GM12878 (cell line): ENCODE results near the gene CUTA. TPM values are rescaled to one million over a fixed set of nuclear protein-coding genes. Genes with fewer than 3 reads are reported as not detected.

ENCODE experiments used
- ATAC-seq: fragments of 200-7000 bp; cut with Tn5 transposase; 3 replicates; pipeline ENCODE4 v1.9.1; 2020; ENCODE audit warnings: mild to moderate bottlenecking, moderate library complexity
- BruUV-seq: library from RNA; stranded (reverse); fragments of 400-500 nt; replicated peaks from 2 replicates; lab custom pipeline; 2021; lab: Mats Ljungman, UMichigan
- CTCF ChIA-PET: fragments of 300-600 bp; sonication (Branson Sonifier 250); formaldehyde crosslinking; extraction: SDS; loops from one replicate; lab custom pipeline; 2021; ENCODE audit warnings: inconsistent platforms; lab: Yijun Ruan, JAX
- POLR2A ChIA-PET: fragments of 350-600 bp; formaldehyde crosslinking; extraction: SDS; loops from one replicate; lab custom pipeline; 2021; ENCODE audit warnings: inconsistent platforms; lab: Charles Lee
- RAD21 ChIA-PET: fragments of 300-600 bp; sonication (Branson Sonifier 250); formaldehyde crosslinking; loops from one replicate; lab custom pipeline; 2023; ENCODE audit warnings: antibody characterized with exemption; ENCODE audit not compliant: unreplicated experiment; lab: Charles Lee
- SMC1A ChIA-PET: fragments of 300-600 bp; sonication (Branson Sonifier 250); formaldehyde crosslinking; loops from one replicate; lab custom pipeline; 2023; ENCODE audit not compliant: unreplicated experiment, uncharacterized antibody; lab: Charles Lee
- DNase-seq: peaks from one replicate; pipeline ENCODE4 v3.0.0-alpha.2; 2011; ENCODE audit warnings: low read depth, low spot score
- FAIRE-seq: peaks from 3 replicates; lab custom pipeline; 2011; peaks lifted over from hg19 to GRCh38; lab: Jason Lieb, UNC
- H2AFZ ChIP-seq: 2 replicates; pipeline ENCODE4 v1.6.0; 2011; ENCODE audit warnings: low read depth, low read length, control low read depth; ENCODE audit not compliant: control insufficient read depth
- H3K27ac ChIP-seq: 2 replicates; pipeline ENCODE4 v1.5.1; 2011; ENCODE audit warnings: control low read depth; ENCODE audit not compliant: control insufficient read depth, insufficient read depth
- H3K27me3 ChIP-seq, 2 experiments: replicated peaks in 1 of 2; 2 replicates each; pipeline versions ENCODE4 v1.6.0 to v1.6.1; 2011; ENCODE audit warnings: low read length in 1 of 2; ENCODE audit not compliant: control insufficient read depth in 2 of 2, insufficient read depth in 2 of 2
- H3K36me3 ChIP-seq, 2 experiments: 2 replicates each; pipeline ENCODE4 v1.5.1; 2011; ENCODE audit warnings: low read length in 1 of 2; ENCODE audit not compliant: control insufficient read depth in 2 of 2, insufficient read depth in 2 of 2
- H3K4me1 ChIP-seq: 2 replicates; pipeline ENCODE4 v1.6.1; 2011; ENCODE audit warnings: mild to moderate bottlenecking, low read length, moderate library complexity, mixed read lengths; ENCODE audit not compliant: control insufficient read depth, insufficient read depth
- H3K4me2 ChIP-seq: 2 replicates; pipeline ENCODE4 v1.6.0; 2011; ENCODE audit warnings: control low read depth; ENCODE audit not compliant: control insufficient read depth, insufficient read depth
- H3K4me3 ChIP-seq: fragments of 200-600 bp; sonication (generic); 2 replicates; pipeline ENCODE4 v1.5.1; 2016
- H3K79me2 ChIP-seq: 2 replicates; pipeline ENCODE4 v1.6.0; 2011; ENCODE audit warnings: low read length; ENCODE audit not compliant: control insufficient read depth, insufficient read depth
- H3K9ac ChIP-seq: 2 replicates; pipeline ENCODE4 v1.8.0; 2011; ENCODE audit warnings: low read length, control low read depth, mixed read lengths; ENCODE audit not compliant: control insufficient read depth, insufficient read depth
- H3K9me3 ChIP-seq: replicated peaks from 3 replicates; pipeline ENCODE4 v1.5.1; 2011; ENCODE audit warnings: mild to moderate bottlenecking, low read length; ENCODE audit not compliant: control insufficient read depth, insufficient read depth
- H4K20me1 ChIP-seq: 2 replicates; pipeline ENCODE4 v1.6.0; 2011; ENCODE audit not compliant: control insufficient read depth, insufficient read depth
- BACH1 ChIP-seq: fragments of 450-650 bp; IDR thresholded peaks from 2 replicates; pipeline ENCODE4 v1.6.1; 2017; ENCODE audit warnings: mild to moderate bottlenecking, borderline replicate concordance
- BCL11A ChIP-seq: IDR thresholded peaks from 2 replicates; pipeline ENCODE4 v1.6.1; 2011; ENCODE audit warnings: low read depth, low read length
- BCLAF1 ChIP-seq: fragments of 450-650 bp; IDR thresholded peaks from 2 replicates; pipeline ENCODE4 v1.6.1; 2017; ENCODE audit warnings: antibody characterized with exemption, mild to moderate bottlenecking, moderate library complexity
- IRF5 ChIP-seq: fragments of 450-650 bp; IDR thresholded peaks from 2 replicates; pipeline ENCODE4 v1.6.1; 2017; ENCODE audit warnings: borderline replicate concordance
- KLF5 ChIP-seq: fragments of 450-650 bp; IDR thresholded peaks from 2 replicates; pipeline ENCODE4 v1.6.1; 2014; ENCODE audit warnings: mild to moderate bottlenecking; ENCODE audit not compliant: partially characterized antibody
- NBN ChIP-seq: fragments of 450-650 bp; IDR thresholded peaks from 2 replicates; pipeline ENCODE4 v1.6.1; 2016
- NFIC ChIP-seq: IDR thresholded peaks from 2 replicates; pipeline ENCODE4 v1.6.1; 2012; ENCODE audit warnings: low read depth, mild to moderate bottlenecking, inconsistent platforms, low read length, moderate library complexity
- POLR2A ChIP-seq: IDR thresholded peaks from 2 replicates; pipeline ENCODE4 v1.6.1; 2011; ENCODE audit warnings: low read depth, mild to moderate bottlenecking, low read length
- SMAD5 ChIP-seq: IDR thresholded peaks from 2 replicates; pipeline ENCODE4 v1.6.1; 2016; ENCODE audit warnings: antibody characterized with exemption, low read depth
- SREBF1 ChIP-seq: IDR thresholded peaks from 2 replicates; pipeline ENCODE4 v1.6.1; 2012; ENCODE audit warnings: mild to moderate bottlenecking, low read length
- STAT1 ChIP-seq: fragments of 450-650 bp; conservative IDR thresholded peaks from 2 replicates; pipeline ENCODE4 v1.6.1; 2014; ENCODE audit warnings: antibody characterized with exemption, mild to moderate bottlenecking
- SUPT20H ChIP-seq: IDR thresholded peaks from 2 replicates; pipeline ENCODE4 v1.6.1; 2011; ENCODE audit warnings: low read depth, mild to moderate bottlenecking, low read length, moderate library complexity, borderline replicate concordance; ENCODE audit not compliant: control insufficient read depth
- TCF12 ChIP-seq: IDR thresholded peaks from 2 replicates; pipeline ENCODE4 v1.6.1; 2011; ENCODE audit warnings: low read depth, mild to moderate bottlenecking, low read length
- WGBS: methylation state at CpG from one replicate; pipeline ENCODE4 v1.1.6; 2016; ENCODE audit warnings: low lambda C conversion rate; ENCODE audit not compliant: insufficient replicate concordance, insufficient coverage; ENCODE audit errors: missing lambda C conversion rate; 5-methylcytosine and 5-hydroxymethylcytosine counted together
- in situ Hi-C: fragments of 300-500 bp; cut with MboI; formaldehyde crosslinking; loops from 9 replicates; pipeline ENCODE4 v1.14.3; 2018; ENCODE audit warnings: mixed read lengths
- intact Hi-C: fragments of 100-400 bp; cut with micrococcal nuclease; formaldehyde crosslinking; loops from one replicate; pipeline ENCODE4 v1.14.2; 2022; ENCODE audit not compliant: unreplicated experiment
- polyA plus RNA-seq, 11 experiments: library from polyadenylated mRNA; depleted of rRNA in 4 of 11; unstranded in 6 of 11; stranded (reverse) in 5 of 11; fragments of >200 nt; fragmentation: Nextera tagmentation in 4 of 11; fragmentation: Illumina TruSeq in 1 of 11; extraction: Ambion mirVana in 4 of 11; extraction: Trizol in 1 of 11; gene quantifications; 1 replicate in 1 of 11; 2 replicates in 10 of 11; pipeline versions ENCODE4 v1.2.1 to v1.2.3, GENCODE V29; 2011 to 2016; ENCODE audit warnings: inconsistent platforms in 2 of 11, missing spikeins in 2 of 11, low read depth in 1 of 11
- total RNA-seq, 4 experiments: library from RNA; depleted of rRNA in 3 of 4; stranded (reverse); fragments of >200 nt in 3 of 4; fragmentation: Illumina TruSeq in 1 of 4; extraction: Trizol in 1 of 4; gene quantifications; 2 replicates each; pipeline versions ENCODE4 v1.2.1 to v1.2.3, GENCODE V29; 2013 to 2021
- TF ChIP-seq, protein P1 (sequence below): IDR thresholded peaks from 2 replicates; pipeline ENCODE4 v1.6.1; 2012; ENCODE audit warnings: low read length, inconsistent platforms
- TF ChIP-seq, protein P2 (sequence below): fragments of 450-650 bp; IDR thresholded peaks from 2 replicates; pipeline ENCODE4 v1.6.1; 2014; ENCODE audit warnings: mild to moderate bottlenecking
- TF ChIP-seq, protein P3 (sequence below), 3 experiments: IDR thresholded peaks in 2 of 3; conservative IDR thresholded peaks in 1 of 3; 2 replicates each; pipeline ENCODE4 v1.5.1; 2011; ENCODE audit warnings: low read depth in 3 of 3, low read length in 3 of 3, mild to moderate bottlenecking in 3 of 3, control low read depth in 2 of 3, moderate library complexity in 2 of 3, inconsistent platforms in 1 of 3, mixed read lengths in 1 of 3; ENCODE audit not compliant: control insufficient read depth in 2 of 3, insufficient read depth in 1 of 3; ENCODE audit errors: extremely low read depth in 1 of 3

Gene CUTA
- total and polyA plus RNA-seq, 10 of the 15 experiments (the other 5 are each of a cell fraction or from before 2014, with no cell fraction given): 102 to 293 (median 189) TPM

GRCh38 chr6:33383427-33384185 lies 34.3 kb downstream of the CUTA start:
- peak; percentile 29; the same call in 1 of the 3 replicates for ATAC-seq
- Histone ChIP-seq H4K20me1 (no peaks in the 10 kb centered on the region), H3K4me1 (no peaks in the 10 kb centered on the region), H3K36me3 (no peaks in the 10 kb centered on the region), H3K27ac (no peak overlapping the region), H2AFZ (no peak overlapping the region), H3K79me2 (no peaks in the 10 kb centered on the region), H3K9me3 (no peaks in the 10 kb centered on the region), H3K27me3 (no peaks in the 10 kb centered on the region), H3K4me3 (no peak overlapping the region), H3K9ac (no peak overlapping the region), H3K4me2 (no peak overlapping the region)
- ChIA-PET CTCF (interaction anchor here (0.7 kb wide), 1 partner anchor 271 kb away, joined by 6 read pairs; no protein-coding TSS in a partner anchor), SMC1A (no interaction called here), RAD21 (no interaction called here), POLR2A (no interaction called here)
- no peak for FAIRE-seq
- intact Hi-C loops: no loop called here
- in situ Hi-C loops: no loop called here
- no TSS peak for BruUV-seq
- no peak for TF ChIP-seq SUPT20H
- TF ChIP-seq, protein P1, sequence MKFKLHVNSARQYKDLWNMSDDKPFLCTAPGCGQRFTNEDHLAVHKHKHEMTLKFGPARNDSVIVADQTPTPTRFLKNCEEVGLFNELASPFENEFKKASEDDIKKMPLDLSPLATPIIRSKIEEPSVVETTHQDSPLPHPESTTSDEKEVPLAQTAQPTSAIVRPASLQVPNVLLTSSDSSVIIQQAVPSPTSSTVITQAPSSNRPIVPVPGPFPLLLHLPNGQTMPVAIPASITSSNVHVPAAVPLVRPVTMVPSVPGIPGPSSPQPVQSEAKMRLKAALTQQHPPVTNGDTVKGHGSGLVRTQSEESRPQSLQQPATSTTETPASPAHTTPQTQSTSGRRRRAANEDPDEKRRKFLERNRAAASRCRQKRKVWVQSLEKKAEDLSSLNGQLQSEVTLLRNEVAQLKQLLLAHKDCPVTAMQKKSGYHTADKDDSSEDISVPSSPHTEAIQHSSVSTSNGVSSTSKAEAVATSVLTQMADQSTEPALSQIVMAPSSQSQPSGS: no peak
- no peak for TF ChIP-seq NBN
- TF ChIP-seq SMAD5: no peak
- no peak for TF ChIP-seq KLF5
- no peak for TF ChIP-seq BACH1
- TF ChIP-seq, protein P2, sequence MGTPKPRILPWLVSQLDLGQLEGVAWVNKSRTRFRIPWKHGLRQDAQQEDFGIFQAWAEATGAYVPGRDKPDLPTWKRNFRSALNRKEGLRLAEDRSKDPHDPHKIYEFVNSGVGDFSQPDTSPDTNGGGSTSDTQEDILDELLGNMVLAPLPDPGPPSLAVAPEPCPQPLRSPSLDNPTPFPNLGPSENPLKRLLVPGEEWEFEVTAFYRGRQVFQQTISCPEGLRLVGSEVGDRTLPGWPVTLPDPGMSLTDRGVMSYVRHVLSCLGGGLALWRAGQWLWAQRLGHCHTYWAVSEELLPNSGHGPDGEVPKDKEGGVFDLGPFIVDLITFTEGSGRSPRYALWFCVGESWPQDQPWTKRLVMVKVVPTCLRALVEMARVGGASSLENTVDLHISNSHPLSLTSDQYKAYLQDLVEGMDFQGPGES: no peak
- TF ChIP-seq, protein P3, sequence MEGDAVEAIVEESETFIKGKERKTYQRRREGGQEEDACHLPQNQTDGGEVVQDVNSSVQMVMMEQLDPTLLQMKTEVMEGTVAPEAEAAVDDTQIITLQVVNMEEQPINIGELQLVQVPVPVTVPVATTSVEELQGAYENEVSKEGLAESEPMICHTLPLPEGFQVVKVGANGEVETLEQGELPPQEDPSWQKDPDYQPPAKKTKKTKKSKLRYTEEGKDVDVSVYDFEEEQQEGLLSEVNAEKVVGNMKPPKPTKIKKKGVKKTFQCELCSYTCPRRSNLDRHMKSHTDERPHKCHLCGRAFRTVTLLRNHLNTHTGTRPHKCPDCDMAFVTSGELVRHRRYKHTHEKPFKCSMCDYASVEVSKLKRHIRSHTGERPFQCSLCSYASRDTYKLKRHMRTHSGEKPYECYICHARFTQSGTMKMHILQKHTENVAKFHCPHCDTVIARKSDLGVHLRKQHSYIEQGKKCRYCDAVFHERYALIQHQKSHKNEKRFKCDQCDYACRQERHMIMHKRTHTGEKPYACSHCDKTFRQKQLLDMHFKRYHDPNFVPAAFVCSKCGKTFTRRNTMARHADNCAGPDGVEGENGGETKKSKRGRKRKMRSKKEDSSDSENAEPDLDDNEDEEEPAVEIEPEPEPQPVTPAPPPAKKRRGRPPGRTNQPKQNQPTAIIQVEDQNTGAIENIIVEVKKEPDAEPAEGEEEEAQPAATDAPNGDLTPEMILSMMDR (IDR thresholded peaks at IDR 0.05 in 2 of 3, conservative IDR thresholded peaks at IDR 0.05 in 1 of 3; ENCODE audit: control insufficient read depth in 2 of 3, extremely low read depth in 1 of 3, insufficient read depth in 1 of 3, low read depth in 3 of 3, low read length in 3 of 3): no peak
- TF ChIP-seq TCF12: no peak
- no peak for TF ChIP-seq STAT1
- TF ChIP-seq IRF5: no peak
- TF ChIP-seq NFIC: no peak
- TF ChIP-seq BCLAF1: no peak
- no peak for TF ChIP-seq BCL11A
- TF ChIP-seq POLR2A: no peak
- TF ChIP-seq SREBF1: no peak
- no peak for DNase-seq
- 42% methylated on average over 10 of the region's 10 CpGs for WGBS
